ENCODE results near the gene OR2T1.
"Not testable (repeated sequence)": the region's sequence is repeated elsewhere in the genome, so short reads cannot be mapped to it uniquely, and the experiment has no call there.

Gene OR2T1, protein sequence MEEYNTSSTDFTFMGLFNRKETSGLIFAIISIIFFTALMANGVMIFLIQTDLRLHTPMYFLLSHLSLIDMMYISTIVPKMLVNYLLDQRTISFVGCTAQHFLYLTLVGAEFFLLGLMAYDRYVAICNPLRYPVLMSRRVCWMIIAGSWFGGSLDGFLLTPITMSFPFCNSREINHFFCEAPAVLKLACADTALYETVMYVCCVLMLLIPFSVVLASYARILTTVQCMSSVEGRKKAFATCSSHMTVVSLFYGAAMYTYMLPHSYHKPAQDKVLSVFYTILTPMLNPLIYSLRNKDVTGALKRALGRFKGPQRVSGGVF

DNA sequence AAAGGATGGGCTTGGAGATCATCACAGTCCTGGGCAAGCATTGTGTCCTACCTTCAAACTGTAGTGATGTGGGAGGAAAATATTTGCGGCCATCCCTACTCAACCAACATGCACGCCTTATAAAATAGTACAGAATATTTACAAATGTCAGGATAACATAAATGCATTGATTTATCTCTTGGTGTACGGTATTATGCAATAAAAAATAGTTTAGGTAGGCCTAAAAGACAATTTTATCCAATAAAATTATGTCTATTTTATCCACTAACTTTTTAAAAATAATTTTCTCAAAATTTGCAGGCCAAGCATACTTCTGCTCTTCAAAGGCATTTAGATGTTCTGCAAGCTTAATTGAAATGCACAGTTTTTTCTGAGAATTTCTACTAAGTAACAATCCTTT is at the start of gene OR2T1:
TSS of gene OR2T1 (plus strand) at position 301 of the 400 bp plus-strand sequence. CDS start 3,100 bp downstream, outside the sequence.
- no peak for DNase-seq (ENCODE audit: low read depth)

DNA sequence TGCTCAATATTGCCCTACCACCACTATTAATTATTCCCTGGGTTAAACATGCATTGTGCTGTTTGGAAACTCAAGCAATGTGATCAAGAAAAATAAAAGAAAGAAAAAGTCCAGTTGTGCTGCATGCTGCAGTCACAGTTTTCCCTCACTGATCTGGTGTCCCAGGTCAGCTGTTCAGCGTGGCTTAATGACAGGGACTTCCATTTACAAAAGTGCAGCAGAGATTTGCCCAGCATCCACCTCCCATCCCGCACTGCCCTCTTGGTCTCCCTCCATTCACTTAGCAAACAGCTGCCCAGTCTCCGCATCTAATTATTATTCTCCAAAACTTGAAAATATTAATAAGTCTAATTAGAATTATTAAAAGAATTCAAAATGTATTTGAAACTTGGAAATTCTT is 43.4 kb upstream of the OR2T1 start:
- DNase-seq (ENCODE audit: low read depth) = no peak

DNA sequence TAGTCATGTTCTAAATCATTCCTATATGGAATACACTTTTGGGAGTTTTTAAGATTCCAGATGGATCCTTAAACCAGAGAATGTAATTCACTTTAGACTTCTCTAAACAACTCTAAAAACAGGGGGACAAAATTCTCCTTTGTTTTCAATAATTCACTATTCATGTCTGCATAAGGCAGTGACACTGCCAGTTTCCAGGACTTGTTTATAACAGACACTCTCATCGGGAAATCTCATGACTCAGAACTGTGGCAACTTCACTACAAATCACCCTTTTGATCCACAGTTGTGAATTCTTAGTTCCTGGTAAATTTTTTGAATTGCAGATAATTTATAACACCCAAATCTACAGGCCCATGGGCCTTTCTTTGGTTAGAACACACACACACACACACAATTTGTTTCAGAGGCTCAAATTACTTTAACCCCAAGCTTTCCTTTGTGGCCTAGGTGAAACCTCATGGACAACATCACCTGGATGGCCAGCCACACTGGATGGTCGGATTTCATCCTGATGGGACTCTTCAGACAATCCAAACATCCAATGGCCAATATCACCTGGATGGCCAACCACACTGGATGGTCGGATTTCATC is 41.6 kb upstream of the OR2T1 start, which contains the start of gene OR2T4:
TSS of gene OR2T4 (plus strand) at position 545 of the 595 bp plus-strand sequence. CDS start at position 545, 0 bp downstream.
- DNase-seq (ENCODE audit: low read depth) = no peak

DNA sequence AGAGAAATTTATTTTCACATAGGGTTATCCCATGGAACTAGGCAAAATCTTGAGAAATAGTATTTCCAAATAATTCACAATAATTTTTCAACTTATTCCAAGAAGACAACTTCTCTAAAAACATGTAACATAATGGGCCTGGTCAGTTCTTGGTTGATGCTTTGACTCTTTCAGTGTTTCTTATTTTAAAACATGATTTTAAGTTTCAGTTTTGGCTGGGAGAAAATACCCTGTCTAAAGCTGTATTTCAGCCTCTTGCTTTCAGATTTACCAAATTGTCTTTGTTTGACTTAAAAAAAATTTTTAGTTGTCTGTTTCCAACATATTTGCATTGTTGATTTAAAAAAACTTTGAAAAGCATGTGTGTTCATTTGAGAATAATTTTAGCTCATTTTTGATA is 36.2 kb upstream of the OR2T1 start:
- DNase-seq (ENCODE audit: low read depth) = no peak

DNA sequence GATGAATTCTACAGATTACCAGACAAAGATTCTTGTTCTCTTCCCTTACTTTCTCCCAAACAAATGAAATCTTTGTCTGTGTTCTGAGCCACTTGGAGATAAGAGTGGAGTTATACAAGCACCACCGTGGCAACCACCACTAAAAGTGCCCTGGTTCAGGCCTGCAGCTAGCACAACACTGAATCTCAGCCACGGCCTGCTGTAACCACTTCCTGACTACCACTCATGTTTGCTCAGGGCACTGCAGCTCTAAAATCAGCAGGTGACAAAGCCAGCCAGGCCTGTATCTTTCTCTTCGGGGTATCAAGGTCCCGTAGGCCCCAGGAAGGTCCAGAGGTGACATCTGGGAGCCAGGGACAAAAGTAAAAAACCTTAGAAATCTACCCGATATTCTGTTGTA is 30.5 kb upstream of the OR2T1 start:
- no peak for DNase-seq (ENCODE audit: low read depth)

DNA sequence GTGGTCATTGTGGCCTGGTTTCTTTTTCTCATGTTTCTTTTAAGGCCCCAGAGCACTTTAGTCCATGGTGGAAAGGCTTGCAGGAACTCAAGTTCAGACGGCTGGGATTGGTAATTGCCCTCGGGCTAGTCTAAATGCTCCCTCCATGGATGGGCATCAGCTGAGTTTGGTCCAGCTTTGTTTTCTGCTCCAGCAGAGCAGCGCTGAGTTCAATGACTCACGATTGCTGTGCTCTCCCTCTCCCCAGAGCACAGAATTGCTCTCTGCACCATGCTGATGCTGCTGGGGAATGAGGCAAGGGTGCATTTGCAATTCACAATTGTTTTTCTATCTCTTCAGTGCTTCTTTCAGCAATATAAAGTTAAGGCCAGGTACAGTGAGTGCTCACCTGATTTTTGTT is 29.1 kb upstream of the OR2T1 start:
- no peak for DNase-seq (ENCODE audit: low read depth)

DNA sequence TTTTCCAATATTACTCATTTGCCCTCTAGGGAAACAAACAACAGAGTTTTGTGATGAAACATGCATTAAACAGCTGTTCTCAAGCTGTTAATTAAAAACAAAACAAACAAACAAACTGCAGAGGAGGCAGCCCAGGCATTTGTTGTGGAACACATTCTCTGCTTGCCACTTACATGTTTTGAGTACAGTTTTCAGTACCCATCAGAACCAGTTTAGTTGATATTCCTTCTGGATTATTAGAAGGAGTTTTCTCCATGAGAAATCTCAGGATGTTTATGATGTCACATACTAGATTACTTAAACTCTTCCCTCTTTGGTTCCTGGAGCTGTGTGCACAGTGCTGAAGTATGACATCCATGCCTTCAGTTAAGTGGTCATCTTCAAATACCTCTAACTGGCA is 27.4 kb upstream of the OR2T1 start, which contains the start of gene OR2T6:
TSS of gene OR2T6 (plus strand) at position 301 of the 400 bp plus-strand sequence. CDS start 11,863 bp downstream, outside the sequence.
- DNase-seq (ENCODE audit: low read depth) = no peak

DNA sequence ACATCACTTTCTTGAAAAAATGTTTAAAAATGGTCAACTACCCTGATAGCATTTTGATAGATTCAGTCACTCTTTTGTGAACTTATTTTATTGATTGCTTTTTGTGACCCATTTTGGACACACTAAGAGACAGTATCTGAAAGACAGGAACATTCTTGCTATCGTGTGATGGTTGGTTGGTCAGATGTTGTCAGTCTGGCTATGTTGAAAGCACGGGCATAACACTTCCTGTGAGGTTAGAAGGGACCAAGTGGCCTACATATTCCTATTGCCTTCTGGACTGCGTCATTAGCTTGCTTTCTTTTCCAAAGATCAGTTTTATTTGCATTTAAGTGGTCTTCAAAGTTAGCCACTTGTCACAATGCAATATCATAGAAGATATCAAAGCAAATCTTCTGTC is 25.9 kb upstream of the OR2T1 start:
- DNase-seq (ENCODE audit: low read depth) = no peak

DNA sequence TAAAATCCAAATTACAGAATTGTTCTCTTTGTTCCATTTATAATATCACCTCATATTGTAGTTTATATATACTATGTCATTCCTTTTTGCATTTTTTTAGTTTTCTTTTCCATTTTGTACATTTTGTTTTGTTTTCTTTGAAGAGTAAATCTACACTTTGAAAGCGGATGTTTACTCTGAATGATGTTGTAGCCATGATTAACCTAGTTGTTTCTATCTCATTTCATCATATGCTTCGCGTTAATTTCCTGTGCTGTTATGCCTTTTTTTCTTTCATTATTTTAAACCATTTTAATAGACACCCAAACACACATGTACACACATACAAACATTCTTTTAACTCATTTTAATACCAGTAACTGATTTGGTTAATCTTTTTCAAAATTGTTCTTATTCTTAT is 22.0 kb upstream of the OR2T1 start:
- DNase-seq (ENCODE audit: low read depth) = no peak

DNA sequence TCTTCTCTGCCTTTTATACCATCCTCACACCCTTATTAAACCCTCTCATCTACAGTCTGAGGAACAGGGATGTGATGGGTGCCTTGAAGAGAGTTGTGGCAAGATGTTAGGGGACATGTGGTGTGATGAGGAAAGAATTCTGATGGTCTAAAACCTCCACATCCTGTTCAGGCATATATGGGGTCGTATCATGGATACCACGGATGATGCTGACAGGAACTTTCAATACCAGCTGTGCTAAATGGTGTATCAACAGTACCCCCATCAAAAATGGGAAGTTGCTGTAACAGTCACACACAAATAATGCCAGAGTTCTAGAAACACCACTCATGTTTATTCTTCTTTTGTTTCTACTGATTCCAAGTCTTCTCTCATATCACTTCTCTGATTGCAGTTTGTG is 14.4 kb upstream of the OR2T1 start:
- DNase-seq (ENCODE audit: low read depth) = no peak

DNA sequence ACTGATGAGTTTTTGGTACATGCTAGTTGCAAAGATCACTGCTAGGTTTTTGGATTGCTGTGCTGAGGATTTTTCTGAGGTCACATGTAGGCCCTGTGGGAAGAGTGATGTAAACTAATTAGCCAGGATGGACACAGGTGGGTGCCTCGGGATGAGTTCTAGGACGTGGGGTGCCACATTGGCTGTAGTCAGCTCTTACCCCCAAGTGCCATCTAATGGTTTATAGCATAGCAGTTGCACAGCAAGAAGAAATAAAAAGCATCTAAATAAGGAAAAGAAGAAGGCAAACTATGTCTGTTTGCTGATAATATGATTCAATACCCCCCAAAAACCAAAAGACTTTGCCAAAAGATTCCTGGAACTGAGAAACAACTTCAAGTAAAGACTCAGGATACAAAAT is 9.8 kb upstream of the OR2T1 start:
- no peak for DNase-seq (ENCODE audit: low read depth)

DNA sequence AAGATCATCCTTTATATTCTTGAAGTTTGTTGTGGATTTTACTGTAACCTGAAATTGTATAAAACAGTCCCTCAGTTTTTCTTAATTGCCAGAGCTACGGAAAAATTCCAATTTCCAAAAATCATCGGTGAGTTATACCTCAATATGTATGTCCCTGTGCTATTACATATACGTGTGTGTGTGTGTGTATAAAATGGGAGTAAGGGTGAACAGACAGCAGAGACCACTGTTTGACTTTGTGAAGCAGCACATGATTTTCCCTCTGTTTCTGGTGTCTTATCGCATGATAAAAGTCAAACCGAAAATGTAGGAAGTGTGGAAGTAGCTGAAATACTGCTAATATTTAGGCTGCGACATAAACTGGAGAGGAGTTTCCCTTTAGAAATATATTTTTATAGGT is 1.2 kb downstream of the OR2T1 start:
- DNase-seq (ENCODE audit: low read depth) = peak; percentile 2

DNA sequence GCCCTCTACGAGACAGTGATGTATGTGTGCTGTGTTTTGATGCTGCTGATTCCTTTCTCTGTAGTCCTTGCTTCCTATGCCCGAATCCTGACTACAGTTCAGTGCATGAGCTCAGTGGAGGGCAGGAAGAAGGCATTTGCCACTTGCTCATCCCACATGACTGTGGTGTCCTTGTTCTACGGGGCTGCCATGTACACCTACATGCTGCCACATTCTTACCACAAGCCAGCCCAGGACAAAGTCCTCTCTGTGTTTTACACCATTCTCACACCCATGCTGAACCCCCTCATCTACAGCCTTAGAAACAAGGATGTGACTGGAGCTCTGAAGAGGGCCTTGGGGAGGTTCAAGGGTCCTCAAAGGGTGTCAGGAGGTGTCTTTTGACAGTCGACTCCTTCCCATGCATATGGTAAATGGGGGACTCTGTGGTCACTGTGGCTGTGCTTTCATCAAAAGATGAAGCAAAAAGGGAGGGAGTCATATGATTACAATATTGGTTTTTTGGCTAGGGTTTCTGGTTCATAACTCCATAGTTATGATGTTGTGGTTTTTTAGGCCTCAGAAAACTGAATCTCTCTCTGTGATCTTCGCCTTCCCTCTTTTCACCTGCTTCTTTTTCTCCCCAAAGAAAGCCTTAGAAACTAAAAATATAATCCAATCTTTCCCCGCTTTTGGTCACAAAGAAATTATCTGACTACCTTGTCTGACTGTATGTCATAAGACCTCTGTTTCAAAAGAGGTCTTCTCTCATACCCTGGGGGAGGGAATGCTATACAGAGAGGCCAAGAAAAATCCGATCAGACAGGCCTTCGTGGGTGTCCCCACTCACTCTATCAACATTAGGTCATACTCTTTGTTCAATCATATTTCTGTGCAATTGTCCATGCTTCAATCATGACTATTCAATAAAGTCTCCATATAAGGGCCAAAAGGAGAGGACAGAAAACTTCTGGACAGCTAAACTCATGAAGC is 4.2 kb downstream of the OR2T1 start:
- DNase-seq (ENCODE audit: low read depth) = no peak

DNA sequence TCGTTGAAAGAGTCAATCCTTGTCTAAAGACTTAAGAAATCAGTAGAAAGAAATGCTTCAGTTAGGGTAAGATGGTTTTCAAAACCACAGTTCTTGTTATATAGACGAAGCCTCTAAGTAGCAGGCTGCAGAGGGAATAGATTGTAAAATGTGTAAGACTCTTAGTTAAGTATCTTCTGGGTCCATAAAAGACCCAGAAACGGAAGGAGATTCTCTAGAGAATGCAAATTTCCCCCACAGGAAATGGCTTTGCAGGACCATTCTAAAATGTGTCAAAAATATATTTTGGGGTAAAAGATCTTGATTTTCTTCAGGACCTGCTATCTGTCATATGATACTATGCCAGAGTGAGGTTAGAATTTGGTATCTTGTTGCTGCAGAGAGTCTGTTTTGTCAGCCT is 13.4 kb downstream of the OR2T1 start:
- DNase-seq (ENCODE audit: low read depth) = no peak

DNA sequence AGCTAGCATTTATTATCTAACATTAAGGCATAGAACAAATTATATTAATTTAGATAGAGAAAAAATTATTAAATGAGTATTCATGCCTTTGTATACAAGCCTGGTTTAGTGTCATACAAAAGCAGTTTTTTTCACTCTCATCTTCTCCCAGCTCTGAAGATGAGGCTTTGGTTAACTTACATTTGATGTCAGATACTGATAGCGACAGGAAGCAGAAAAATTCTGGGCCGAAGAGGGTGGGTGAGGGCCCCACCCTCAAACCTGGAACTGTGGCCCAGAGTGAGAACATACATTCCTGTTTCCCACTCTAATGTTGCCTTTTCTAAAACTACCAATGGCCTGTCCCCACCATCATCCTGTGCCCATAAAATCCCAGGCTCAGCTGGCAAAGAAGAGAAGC is 15.0 kb downstream of the OR2T1 start:
- DNase-seq (ENCODE audit: low read depth) = no peak

DNA sequence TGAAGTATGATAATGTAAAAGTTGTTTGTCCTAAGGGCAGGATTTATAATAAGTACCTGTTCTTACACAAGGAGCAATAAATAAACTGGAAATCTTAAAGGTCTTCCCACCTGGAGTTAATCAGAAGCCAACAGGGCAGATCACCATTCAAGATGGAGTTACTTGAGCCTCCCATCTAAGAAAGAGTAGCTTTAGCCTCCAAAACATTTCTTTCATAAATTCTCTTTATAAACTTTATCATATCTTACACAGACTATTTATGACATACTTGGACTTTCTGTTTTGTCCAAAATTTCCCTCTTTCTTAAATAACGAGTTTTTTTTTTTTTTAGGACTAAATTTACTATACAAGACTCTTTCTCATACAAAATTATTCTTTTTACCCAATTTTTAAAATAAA is 18.5 kb downstream of the OR2T1 start:
- DNase-seq (ENCODE audit: low read depth) = peak; percentile 0

DNA sequence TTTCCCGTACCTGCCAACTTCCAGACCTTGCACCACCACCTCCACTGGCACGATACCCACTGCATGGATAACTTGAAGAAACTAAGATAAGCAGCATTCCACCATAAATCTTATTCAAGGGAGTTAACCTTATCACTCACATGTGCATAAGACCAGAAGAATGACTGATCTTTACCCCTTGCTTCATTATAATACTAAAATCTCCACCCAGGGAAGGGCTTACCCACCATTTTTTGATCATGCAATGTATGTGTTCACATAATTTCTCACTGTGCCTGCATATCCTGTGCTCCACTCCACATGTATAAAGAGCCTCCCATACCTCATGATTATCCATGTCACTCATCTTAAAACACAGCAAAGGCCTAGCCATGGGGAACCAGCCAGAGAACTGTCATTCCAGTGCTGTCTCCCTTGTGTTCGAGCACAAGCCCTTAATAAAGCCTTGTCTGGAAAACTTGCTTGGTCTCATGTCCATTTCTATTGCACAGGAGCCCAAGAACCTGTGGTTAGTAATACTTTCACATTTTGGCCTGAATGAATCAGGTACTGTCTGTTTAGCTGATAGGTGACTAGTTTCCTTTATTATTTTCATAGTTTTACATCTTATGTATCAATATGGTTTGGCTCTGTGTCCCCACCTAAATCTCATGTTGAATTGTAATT is 24.8 kb downstream of the OR2T1 start:
- DNase-seq (ENCODE audit: low read depth) = not testable (repeated sequence)

DNA sequence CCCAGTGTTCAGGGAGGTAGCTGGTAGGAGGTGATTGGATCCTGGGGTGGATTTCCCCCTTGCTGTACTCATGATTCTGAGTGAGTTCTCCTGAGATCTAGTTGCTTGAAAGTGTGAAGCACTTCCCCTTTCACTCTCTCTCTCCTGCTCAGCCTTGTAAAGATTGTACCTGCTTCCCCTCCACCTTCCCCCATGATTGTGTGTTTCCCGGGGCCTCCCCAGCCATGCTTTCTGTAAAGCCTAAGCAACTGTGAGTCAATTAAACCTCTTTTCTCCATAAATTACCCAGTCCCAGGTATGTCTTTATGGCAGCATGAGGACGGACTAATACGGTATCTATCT is 25.3 kb downstream of the OR2T1 start:
- not testable (repeated sequence) for DNase-seq (ENCODE audit: low read depth)

DNA sequence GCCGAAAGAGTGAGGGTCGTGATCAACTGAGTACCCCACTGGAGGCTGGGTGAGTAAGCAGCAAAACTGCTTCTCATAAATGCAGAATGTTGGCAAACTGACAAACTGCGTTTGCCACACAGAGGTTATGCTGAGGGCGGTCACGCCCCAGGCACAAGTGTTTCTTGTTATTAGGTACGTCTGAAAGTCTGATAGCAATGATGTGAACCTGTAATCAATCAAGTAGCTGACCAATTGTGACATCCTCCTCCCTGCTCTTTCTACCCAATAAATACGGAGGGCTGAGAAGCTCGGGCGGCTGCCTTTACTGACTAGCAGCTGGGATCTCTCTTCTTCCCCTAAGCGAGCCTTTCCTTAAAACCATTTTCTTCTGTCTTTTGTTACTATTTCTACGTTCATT is 28.8 kb downstream of the OR2T1 start:
- DNase-seq (ENCODE audit: low read depth) = not testable (repeated sequence)

DNA sequence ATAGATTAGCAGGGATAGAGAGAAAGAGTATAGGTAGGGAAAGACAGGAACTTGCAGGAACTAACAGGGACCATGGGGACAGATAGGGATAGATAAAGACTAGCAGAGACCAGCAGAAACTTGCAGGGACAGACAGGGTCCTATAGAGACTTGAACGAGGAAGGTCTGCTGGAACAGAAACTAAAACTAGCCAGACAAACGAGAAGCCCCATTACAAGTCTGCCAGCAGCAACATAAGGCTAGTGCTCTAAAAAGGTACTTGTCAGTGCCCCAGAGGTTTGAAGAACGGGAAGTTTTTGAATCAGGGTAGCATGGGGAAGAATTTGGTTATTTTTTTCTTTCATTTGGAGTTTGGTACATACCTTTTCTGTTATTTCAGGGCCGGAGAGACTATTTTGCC is 29.4 kb downstream of the OR2T1 start:
- not testable (repeated sequence) for DNase-seq (ENCODE audit: low read depth)

DNA sequence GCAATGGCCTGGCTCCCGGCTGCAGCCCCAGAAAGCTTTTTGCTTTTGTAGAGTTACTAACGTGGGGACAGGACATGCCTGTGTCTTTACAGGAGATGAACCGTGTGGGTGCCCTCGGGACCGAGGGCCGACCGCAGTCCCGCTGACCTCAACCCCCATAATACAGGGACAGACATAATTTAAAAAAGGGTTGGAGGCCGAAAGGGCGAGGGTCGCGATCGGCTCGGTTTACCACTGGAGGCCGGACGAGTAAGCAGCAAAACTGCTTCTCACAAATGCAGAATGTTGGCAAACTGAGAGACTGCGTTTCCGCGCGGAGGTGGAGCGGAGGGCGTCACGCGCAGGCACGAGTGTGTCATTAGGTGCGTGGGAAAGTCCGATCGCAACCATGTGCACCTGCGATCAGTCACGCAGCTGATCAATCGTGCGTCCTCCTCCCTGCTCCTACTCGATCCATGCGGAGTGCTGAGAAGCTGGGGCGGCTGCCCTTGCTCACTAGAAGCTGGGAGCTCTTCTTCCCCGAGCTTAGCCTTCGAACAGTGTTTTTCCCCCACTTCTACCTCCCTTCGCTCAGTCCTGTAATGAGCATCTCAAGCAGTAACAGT is 31.1 kb downstream of the OR2T1 start:
- not testable (repeated sequence) for DNase-seq (ENCODE audit: low read depth)

DNA sequence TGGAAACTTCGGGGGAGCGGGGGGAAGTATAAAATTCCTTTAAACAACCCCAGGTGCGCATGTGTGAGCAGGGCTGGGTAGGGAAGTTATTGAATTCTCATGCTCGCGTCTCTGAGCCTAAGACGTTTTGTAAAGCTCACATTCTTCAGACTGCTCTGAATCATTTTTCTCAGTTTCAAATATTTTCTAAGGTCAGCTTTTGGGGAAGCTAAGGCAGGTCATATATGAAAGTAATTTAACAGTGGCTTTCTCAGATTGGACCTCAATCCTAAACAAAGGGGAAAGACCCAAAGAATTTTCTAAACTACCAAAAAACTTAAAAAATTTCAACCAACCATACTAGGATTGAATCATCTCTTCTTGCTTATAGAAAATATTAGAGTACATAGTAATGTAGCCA is 32.1 kb downstream of the OR2T1 start:
- DNase-seq (ENCODE audit: low read depth) = not testable (repeated sequence)

All from HS-27A (cell line).